GM20431 (cell line): ENCODE measurements around the gene EFNA5.

Experiments used
- in situ Hi-C: fragments of 300-500 bp; cut with MseI, MboI; formaldehyde crosslinking; loops from one replicate; pipeline ENCODE4 v1.15.0; 2020; ENCODE audit warnings: low sequenced_read_pairs; ENCODE audit not compliant: unreplicated experiment

Gene EFNA5

GRCh38 chr5:107555425-107556090, 115.2 kb downstream of the EFNA5 start:
- in situ Hi-C loops, result no loop called here

- in situ Hi-C loops, result no loop called here
Measured at GRCh38 chr5:107554776-107555424, 115.8 kb downstream of the EFNA5 start.

- in situ Hi-C loops, result no loop called here
Measured at GRCh38 chr5:107553117-107553555, 117.6 kb downstream of the EFNA5 start.

GRCh38 chr5:107551088-107551487, 119.6 kb downstream of the EFNA5 start:
- in situ Hi-C loops, result no loop called here

- in situ Hi-C loops, result no loop called here
Measured at GRCh38 chr5:107549567-107549966, 121.2 kb downstream of the EFNA5 start.

- in situ Hi-C loops, result no loop called here
Measured at GRCh38 chr5:107548477-107548876, 122.3 kb downstream of the EFNA5 start.

- in situ Hi-C loops, result no loop called here
Measured at GRCh38 chr5:107546719-107547118, 124.0 kb downstream of the EFNA5 start.

- in situ Hi-C loops, result no loop called here
Measured at GRCh38 chr5:107545486-107545885, 125.3 kb downstream of the EFNA5 start.

- in situ Hi-C loops, result no loop called here
Measured at GRCh38 chr5:107544967-107545366, 125.8 kb downstream of the EFNA5 start.

GRCh38 chr5:107544476-107544875, 126.3 kb downstream of the EFNA5 start:
- in situ Hi-C loops, result no loop called here

- in situ Hi-C loops, result no loop called here
Measured at GRCh38 chr5:107543868-107544267, 126.9 kb downstream of the EFNA5 start.

GRCh38 chr5:107542831-107543231, 127.9 kb downstream of the EFNA5 start:
- in situ Hi-C loops, result no loop called here

- in situ Hi-C loops, result no loop called here
Measured at GRCh38 chr5:107542428-107542827, 128.3 kb downstream of the EFNA5 start.

- in situ Hi-C loops, result no loop called here
Measured at GRCh38 chr5:107541400-107541799, 129.3 kb downstream of the EFNA5 start.

- in situ Hi-C loops, result no loop called here
Measured at GRCh38 chr5:107539726-107540330, 130.9 kb downstream of the EFNA5 start.

GRCh38 chr5:107538805-107539445, 131.8 kb downstream of the EFNA5 start:
- in situ Hi-C loops, result no loop called here

- in situ Hi-C loops, result no loop called here
Measured at GRCh38 chr5:107538331-107538730, 132.4 kb downstream of the EFNA5 start.

- in situ Hi-C loops, result no loop called here
Measured at GRCh38 chr5:107535849-107536248, 134.9 kb downstream of the EFNA5 start.

GRCh38 chr5:107533910-107534876, 136.5 kb downstream of the EFNA5 start:
- in situ Hi-C loops, result no loop called here

- in situ Hi-C loops, result no loop called here
Measured at GRCh38 chr5:107532916-107533315, 137.8 kb downstream of the EFNA5 start.
